Ascending aorta (tissue), 2 donors: ENCODE results near the gene PPY. TPM values are rescaled to one million over a fixed set of nuclear protein-coding genes. Genes with fewer than 3 reads are reported as not detected.

Source experiments
- DNase-seq, 2 donors: peaks; one replicate each; pipeline ENCODE4 v3.0.0-alpha.2; 2019; ENCODE audit warnings: low spot score in 2 of 2
- H3K27ac ChIP-seq, 2 donors: fragments of 200-600 bp; sonication (generic); one replicate each; pipeline ENCODE4 v1.5.1; 2016 to 2017; ENCODE audit warnings: mild to moderate bottlenecking in 1 of 2
- H3K27me3 ChIP-seq: fragments of 200-600 bp; sonication (generic); one replicate; pipeline ENCODE4 v1.5.1; 2017
- H3K36me3 ChIP-seq, 2 donors: fragments of 200-600 bp; sonication (generic); one replicate each; pipeline ENCODE4 v1.5.1; 2016
- H3K4me1 ChIP-seq, 2 donors: fragments of 200-600 bp; sonication (generic); one replicate each; pipeline ENCODE4 v1.5.1; 2016 to 2017; ENCODE audit warnings: mild to moderate bottlenecking in 1 of 2
- H3K4me3 ChIP-seq, 2 donors: fragments of 200-600 bp; sonication (generic); one replicate each; pipeline ENCODE4 v1.5.1; 2016 to 2017; ENCODE audit warnings: mild to moderate bottlenecking in 1 of 2
- H3K9me3 ChIP-seq, 2 donors: fragments of 200-600 bp; sonication (generic); one replicate each; pipeline ENCODE4 v1.5.1; 2016
- CTCF ChIP-seq, 3 experiments: fragments of 200-600 bp in 2 of 3; fragments of 450-650 bp in 1 of 3; sonication (generic) in 2 of 3; IDR thresholded peaks; one replicate each; pipeline ENCODE4 v1.5.1; 2016 to 2019; ENCODE audit warnings: antibody characterized with exemption in 3 of 3, mild to moderate bottlenecking in 1 of 3, moderate library complexity in 1 of 3
- intact Hi-C: fragments of 100-400 bp; cut with DNase I; formaldehyde crosslinking; loops from one replicate; pipeline ENCODE4 v1.15.1; 2023
- total RNA-seq: library from RNA; depleted of rRNA; stranded (reverse); fragments of >200 nt; gene quantifications from one replicate; pipeline ENCODE4 v1.1.0, GENCODE V29; 2016

Gene PPY
- total RNA-seq, 1 donor from 2014 or later, result not detected

GRCh38 chr17:43911904-43912303 lies 30.4 kb downstream of the PPY start:
- Histone ChIP-seq H3K36me3 (no peaks in the 10 kb centered on the region), H3K4me1 (peaks cover 0 to 4% of the 10 kb centered on the region in 2 donors), H3K27me3 (no peaks in the 10 kb centered on the region), H3K27ac (no peak overlapping the region), H3K4me3 (no peak overlapping the region), H3K9me3 (no peaks in the 10 kb centered on the region)
- intact Hi-C loops, result no loop called here
- TF ChIP-seq CTCF (IDR thresholded peaks at IDR 0.05), result no peak
- DNase-seq, result no peak

DNA sequence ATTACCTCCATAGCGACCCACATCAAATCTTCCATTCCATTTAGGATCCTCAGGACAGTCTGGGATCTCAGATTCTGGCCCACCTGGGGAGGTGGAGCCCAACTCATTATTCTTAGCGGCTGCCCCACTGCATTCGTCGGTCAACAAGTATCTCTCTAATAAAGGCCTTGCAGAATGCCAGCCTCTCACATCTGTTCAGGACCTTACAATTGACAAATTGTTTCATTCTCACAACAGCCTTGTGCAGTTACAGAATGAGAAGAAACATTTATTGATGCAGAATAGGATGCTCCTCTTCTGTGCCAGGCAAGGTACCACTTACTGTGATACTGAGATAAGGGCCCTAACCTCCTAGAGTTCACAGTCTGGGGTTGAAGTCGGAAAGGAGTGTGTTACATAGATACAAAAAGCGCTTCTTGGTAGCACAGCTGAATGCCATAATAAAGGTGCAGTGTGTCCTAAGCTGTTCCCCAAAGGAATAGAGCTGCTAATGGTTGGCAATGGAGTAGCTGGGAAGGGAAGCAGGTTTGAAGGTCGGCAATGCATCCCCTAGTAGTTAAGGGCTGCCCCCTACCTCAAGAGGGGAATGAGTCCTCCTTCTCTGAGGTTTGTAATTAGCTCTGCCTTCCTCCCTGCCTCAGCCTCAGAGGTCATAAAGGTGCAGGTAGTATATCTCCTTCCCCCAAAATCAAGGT lies 32.6 kb downstream of the PPY start:
- H3K27me3 ChIP-seq, result no peaks in the 10 kb centered on the region
- TF ChIP-seq CTCF (IDR thresholded peaks at IDR 0.05), result no peak
- no peak overlapping the region for H3K27ac ChIP-seq
- intact Hi-C loops, result loop anchor here (10.0 kb wide), 3 partner anchors 415 to 1235 kb away; partner anchors contain the start of genes HEXIM1 and SLC25A39
- no peaks in the 10 kb centered on the region for H3K36me3 ChIP-seq
- DNase-seq, result no peak
- no peak overlapping the region for H3K4me3 ChIP-seq
- peaks cover 4 to 11% of the 10 kb centered on the region in 2 donors for H3K4me1 ChIP-seq
- H3K9me3 ChIP-seq, result no peaks in the 10 kb centered on the region

GRCh38 chr17:43907998-43908721 lies 34.1 kb downstream of the PPY start:
- peak overlapping the region; percentile 75 to 81 for H3K4me3 ChIP-seq
- H3K36me3 ChIP-seq, result peaks cover 0 to 5% of the 10 kb centered on the region in 2 donors
- peak; percentile 31 to 90 for DNase-seq
- peak overlapping the region; percentile 89 to 96 for H3K27ac ChIP-seq
- no peaks in the 10 kb centered on the region for H3K27me3 ChIP-seq
- no peaks in the 10 kb centered on the region for H3K9me3 ChIP-seq
- H3K4me1 ChIP-seq, result peaks cover 4 to 11% of the 10 kb centered on the region in 2 donors
- intact Hi-C loops, result loop anchor here (1.0 to 10.0 kb wide), 4 partner anchors 233 to 1237 kb away; partner anchors contain the start of genes HEXIM1, HROB and SLC25A39
- no peak for TF ChIP-seq CTCF (IDR thresholded peaks at IDR 0.05)

DNA sequence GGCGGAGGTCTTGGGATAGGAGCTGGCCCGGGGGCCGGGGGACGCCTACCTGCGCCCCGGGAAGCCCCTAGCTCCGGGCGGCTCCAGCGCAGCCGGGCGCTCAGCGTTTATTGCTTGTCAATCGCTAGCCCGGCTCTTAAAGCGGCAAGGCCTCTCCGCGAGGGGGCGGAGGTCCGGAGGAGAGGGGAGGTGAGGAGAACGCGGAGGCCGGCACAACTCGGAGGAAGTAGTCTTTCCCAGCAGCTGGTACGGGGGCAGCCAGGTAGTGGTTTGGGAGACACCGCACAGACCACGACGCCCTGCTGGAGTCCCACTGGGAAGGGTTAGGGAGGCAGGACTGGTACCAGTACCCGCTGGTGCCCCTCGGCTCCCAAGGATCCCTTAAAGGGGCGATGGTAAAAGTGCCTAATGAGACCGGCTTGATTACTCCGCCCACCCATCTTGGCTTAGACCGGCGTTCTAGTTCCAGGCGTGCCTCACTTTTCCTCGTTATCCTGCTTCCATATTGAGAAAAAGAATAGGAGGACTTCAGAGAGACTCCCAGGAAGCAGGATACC lies 34.8 kb downstream of the PPY start, which contains the start of gene MPP2:
Gene MPP2 (minus strand): TSS at position 112 of the 557 bp plus-strand sequence. CDS start 3,076 bp downstream, outside the sequence.
- Histone ChIP-seq H3K4me3 (peak within 1 kb of the TSS; percentile 75 to 81), H3K9me3 (no peaks in the 10 kb centered on the region), H3K27ac (peak within 1 kb of the TSS; percentile 89 to 96), H3K36me3 (peaks cover 0 to 5% of the 10 kb centered on the region in 2 donors), H3K27me3 (no peaks in the 10 kb centered on the region), H3K4me1 (peaks cover 4 to 11% of the 10 kb centered on the region in 2 donors)
- intact Hi-C loops, result loop anchor here (1.0 to 10.0 kb wide), 4 partner anchors 234 to 1237 kb away; partner anchors contain the start of genes HEXIM1, HROB and SLC25A39
- TF ChIP-seq CTCF (IDR thresholded peaks at IDR 0.05), result peak in 1 of 3 experiments; percentile 31
- DNase-seq, result peak in 1 of 2 donors; percentile 87

DNA sequence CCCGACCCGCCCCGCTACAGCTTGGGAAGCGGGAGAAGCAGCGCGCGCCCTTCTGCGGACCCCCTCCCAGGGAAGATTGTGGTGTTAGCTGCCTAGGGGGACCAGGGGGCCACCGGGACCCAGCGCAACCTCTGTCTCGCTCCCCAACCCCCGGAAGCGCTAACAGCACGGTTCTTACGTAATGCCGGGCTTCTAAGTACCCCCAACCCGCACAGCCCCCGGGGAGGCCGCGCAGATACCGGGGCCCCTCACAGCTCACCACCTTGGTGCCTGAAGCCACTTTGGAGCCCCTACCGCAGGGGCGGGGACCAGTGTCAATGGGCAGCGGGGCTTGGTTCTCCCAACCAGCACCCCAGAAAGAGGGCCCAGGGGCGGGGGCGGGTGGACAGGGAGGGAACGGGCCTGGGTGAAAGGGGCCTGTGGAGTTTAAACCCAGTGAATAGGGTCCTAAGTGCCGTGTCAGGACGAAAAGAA lies 35.3 kb downstream of the PPY start:
- H3K9me3 ChIP-seq, result no peaks in the 10 kb centered on the region
- intact Hi-C loops, result loop anchor here (1.0 to 10.0 kb wide), 4 partner anchors 234 to 1238 kb away; partner anchors contain the start of genes HEXIM1, HROB and SLC25A39
- peak overlapping the region; percentile 89 to 96 for H3K27ac ChIP-seq
- H3K4me3 ChIP-seq, result peak overlapping the region; percentile 75 to 81
- peaks cover 0 to 5% of the 10 kb centered on the region in 2 donors for H3K36me3 ChIP-seq
- no peak for DNase-seq
- TF ChIP-seq CTCF (IDR thresholded peaks at IDR 0.05), result no peak
- peaks cover 4 to 11% of the 10 kb centered on the region in 2 donors for H3K4me1 ChIP-seq
- H3K27me3 ChIP-seq, result no peaks in the 10 kb centered on the region
